ENCODE results near the gene TSPAN4. TPM values are rescaled to one million over a fixed set of nuclear protein-coding genes. Genes with fewer than 3 reads are reported as not detected.
A peak's percentile ranks its signal among the peaks of the same experiment; 100 is the strongest.

The TSPAN4 gene
- total RNA-seq, 1 experiment from 2014 or later = 43.6 TPM

- POLR2A ChIA-PET (ENCODE audit: unreplicated experiment) = interaction anchor here (0.9 kb wide), 1 partner anchor 10 kb away, joined by 3 read pairs; no protein-coding TSS in a partner anchor
- CTCF ChIA-PET = no interaction called here
Observed at GRCh38 chr11:794013-794765, 48.5 kb upstream of the TSPAN4 start.

DNA sequence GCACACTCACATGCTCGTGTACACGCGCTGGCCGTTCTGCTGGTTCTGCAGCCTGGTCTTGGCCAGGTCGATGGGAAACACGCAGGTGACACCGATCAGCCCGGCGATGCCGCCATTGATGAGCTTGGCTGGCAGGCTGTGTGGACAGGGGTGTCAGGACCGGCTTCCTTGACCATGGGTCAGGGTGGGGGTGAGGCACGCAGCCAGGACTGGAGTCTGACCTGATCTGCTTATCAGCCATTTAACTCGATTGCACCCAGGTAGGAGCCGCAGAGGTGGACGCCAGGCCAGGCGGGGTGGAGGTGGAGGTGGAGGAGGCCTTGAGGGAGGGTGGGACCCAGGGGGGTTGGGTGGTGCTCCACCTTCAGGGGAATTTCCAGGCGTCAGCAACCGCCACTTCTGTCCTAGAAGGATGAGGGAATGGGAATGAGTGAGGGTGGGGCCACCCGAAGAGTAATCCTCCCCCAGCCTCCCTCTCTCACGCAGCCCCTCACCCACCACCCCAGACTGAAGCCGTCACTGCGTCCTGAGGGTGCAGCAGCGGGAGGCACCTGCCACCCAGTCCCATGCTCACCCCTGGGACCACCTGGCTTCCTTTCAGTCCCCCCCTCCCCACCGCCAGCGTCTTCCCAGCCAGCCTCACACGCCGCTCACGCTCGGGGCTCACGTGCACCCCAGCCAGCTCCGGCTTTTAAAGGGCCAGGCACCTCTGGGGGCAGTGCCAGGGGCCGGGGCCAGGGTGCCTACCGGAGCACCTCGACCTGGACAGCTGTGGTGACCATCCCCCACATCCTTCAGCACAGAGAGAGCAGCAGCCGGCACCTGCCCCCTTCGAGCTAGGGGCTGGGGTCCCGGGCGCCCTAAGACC, 47.7 kb upstream of the TSPAN4 start:
- POLR2A ChIA-PET (ENCODE audit: unreplicated experiment) = interaction anchor here (0.8 to 1.2 kb wide), 2 partner anchors 18 to 24 kb away, joined by 7 read pairs; partner anchors contain the start of genes GATD1 and PNPLA2
- Histone ChIP-seq H3K4me2 (peak overlapping the region; percentile 75), H4K20me1 (ENCODE audit: insufficient read depth) (no peaks in the 10 kb centered on the region), H3K4me3 (peak overlapping the region; percentile 80; the same call in 1 of the 2 replicates), H2AFZ (no peak overlapping the region), H3K4me1 (replicated peaks; ENCODE audit: insufficient read depth) (peaks cover 8% of the 10 kb centered on the region), H3F3A (ENCODE audit: insufficient read depth, low read depth) (peaks cover 7% of the 10 kb centered on the region; the same call in 1 of the 2 replicates), H3K79me2 (ENCODE audit: low read depth) (no peaks in the 10 kb centered on the region), H3K9me3 (ENCODE audit: insufficient read depth, low read depth) (no peaks in the 10 kb centered on the region), H3K36me3 (ENCODE audit: low read depth) (no peaks in the 10 kb centered on the region), H3K27me3 (ENCODE audit: insufficient read depth, low read depth) (no peaks in the 10 kb centered on the region), H3K9me2 (ENCODE audit: insufficient read depth) (no peaks in the 10 kb centered on the region), H3K27ac (no peak overlapping the region)
- DNase-seq = peak in 1 of 2 experiments; percentile 35
- TF ChIP-seq EZH2 (IDR thresholded peaks at IDR 0.05; ENCODE audit: low read depth) = no peak
- TF ChIP-seq, protein P1, sequence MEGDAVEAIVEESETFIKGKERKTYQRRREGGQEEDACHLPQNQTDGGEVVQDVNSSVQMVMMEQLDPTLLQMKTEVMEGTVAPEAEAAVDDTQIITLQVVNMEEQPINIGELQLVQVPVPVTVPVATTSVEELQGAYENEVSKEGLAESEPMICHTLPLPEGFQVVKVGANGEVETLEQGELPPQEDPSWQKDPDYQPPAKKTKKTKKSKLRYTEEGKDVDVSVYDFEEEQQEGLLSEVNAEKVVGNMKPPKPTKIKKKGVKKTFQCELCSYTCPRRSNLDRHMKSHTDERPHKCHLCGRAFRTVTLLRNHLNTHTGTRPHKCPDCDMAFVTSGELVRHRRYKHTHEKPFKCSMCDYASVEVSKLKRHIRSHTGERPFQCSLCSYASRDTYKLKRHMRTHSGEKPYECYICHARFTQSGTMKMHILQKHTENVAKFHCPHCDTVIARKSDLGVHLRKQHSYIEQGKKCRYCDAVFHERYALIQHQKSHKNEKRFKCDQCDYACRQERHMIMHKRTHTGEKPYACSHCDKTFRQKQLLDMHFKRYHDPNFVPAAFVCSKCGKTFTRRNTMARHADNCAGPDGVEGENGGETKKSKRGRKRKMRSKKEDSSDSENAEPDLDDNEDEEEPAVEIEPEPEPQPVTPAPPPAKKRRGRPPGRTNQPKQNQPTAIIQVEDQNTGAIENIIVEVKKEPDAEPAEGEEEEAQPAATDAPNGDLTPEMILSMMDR (conservative IDR thresholded peaks at IDR 0.05) = no peak
- CTCF ChIA-PET = no interaction called here
- intact Hi-C loops (cut with micrococcal nuclease; ENCODE audit: unreplicated experiment) = loop anchor here (5.0 kb wide), 1 partner anchor 48 kb away; the partner anchor contains the start of gene TALDO1
- no TSS peak for BruUV-seq (replicated peaks)

More at GRCh38 chr11:794013-794765, 48.5 kb upstream of the TSPAN4 start:
- Histone ChIP-seq H3K36me3 (ENCODE audit: low read depth) (no peaks in the 10 kb centered on the region), H3K27ac (no peak overlapping the region), H4K20me1 (ENCODE audit: insufficient read depth) (no peaks in the 10 kb centered on the region), H3K4me1 (replicated peaks; ENCODE audit: insufficient read depth) (peaks cover 8% of the 10 kb centered on the region), H3K4me3 (no peak overlapping the region), H2AFZ (no peak overlapping the region), H3K9me2 (ENCODE audit: insufficient read depth) (no peaks in the 10 kb centered on the region), H3K9me3 (ENCODE audit: insufficient read depth, low read depth) (no peaks in the 10 kb centered on the region), H3K4me2 (no peak overlapping the region), H3K27me3 (ENCODE audit: insufficient read depth, low read depth) (no peaks in the 10 kb centered on the region), H3F3A (ENCODE audit: insufficient read depth, low read depth) (peaks cover 7% of the 10 kb centered on the region; the same call in 1 of the 2 replicates), H3K79me2 (ENCODE audit: low read depth) (no peaks in the 10 kb centered on the region)
- intact Hi-C loops (cut with micrococcal nuclease; ENCODE audit: unreplicated experiment) = no loop called here
- no TSS peak for BruUV-seq (replicated peaks)
- DNase-seq = no peak
- TF ChIP-seq, protein P1 (conservative IDR thresholded peaks at IDR 0.05) = no peak
- no peak for TF ChIP-seq EZH2 (IDR thresholded peaks at IDR 0.05; ENCODE audit: low read depth)

Data from PC-9 (cell line).